ENCODE measurements around the gene TMTC1.
"Not testable (repeated sequence)": the region's sequence is repeated elsewhere in the genome, so short reads cannot be mapped to it uniquely, and the experiment has no call there.

Gene TMTC1

DNA sequence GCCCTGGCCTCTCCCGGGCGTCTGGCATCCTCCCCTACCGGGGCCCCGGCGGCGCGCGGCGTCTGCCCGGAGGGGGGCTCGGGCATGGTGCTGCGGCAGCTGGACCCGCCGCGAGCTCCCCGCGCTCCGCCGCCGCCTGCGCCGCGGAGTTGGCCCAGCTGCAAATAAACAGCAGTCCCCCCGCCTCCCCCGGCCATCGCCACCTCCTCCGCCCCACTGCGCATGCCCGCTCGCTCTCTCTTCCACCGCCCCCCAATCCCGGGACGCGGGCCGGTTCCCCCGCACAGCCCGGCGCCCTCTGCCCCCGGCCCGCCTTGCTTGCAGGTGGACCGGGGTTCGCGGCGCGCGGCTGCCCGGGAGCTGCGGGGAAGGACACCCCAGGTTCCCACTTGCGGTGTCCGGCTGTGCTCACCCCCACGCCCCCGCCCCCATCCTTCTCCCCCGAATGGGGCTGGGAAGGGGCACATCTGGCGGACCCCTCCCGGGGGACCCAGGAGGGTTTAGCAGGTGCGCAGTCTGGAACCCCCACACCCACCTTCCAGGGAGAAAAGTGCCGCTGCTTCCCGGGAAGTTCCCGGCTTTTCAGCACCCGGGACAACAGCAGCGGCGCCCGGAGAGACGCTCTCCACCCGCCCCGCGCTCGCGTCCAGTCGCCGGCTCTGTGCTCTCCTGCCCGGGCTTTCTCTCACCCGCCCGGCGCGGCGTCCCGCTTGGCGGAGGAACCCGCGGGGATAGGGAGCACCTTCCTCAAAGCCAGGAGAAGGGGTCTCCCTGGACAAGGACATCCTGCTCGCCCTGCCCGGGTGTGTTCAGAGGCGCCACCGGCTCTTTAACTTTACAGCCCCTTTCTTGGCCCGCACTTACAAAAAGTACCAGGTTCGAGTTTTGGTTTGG, at the start of gene TMTC1:
Gene TMTC1 (minus strand): TSS at position 170 of the 894 bp plus-strand sequence. CDS start 191 bp downstream, outside the sequence.
- DNase-seq, result no peak

- DNase-seq, result no peak
These were observed 47.4 kb upstream of the TMTC1 start for GRCh38 chr12:29831173-29831572.

GRCh38 chr12:29830391-29830790, 46.6 kb upstream of the TMTC1 start:
- no peak for DNase-seq

GRCh38 chr12:29818916-29819623, 35.3 kb upstream of the TMTC1 start:
- no peak for DNase-seq

GRCh38 chr12:29816874-29817725, 33.4 kb upstream of the TMTC1 start:
- no peak for DNase-seq

GRCh38 chr12:29809616-29810361, 26.0 kb upstream of the TMTC1 start:
- DNase-seq, result not testable (repeated sequence)

DNA sequence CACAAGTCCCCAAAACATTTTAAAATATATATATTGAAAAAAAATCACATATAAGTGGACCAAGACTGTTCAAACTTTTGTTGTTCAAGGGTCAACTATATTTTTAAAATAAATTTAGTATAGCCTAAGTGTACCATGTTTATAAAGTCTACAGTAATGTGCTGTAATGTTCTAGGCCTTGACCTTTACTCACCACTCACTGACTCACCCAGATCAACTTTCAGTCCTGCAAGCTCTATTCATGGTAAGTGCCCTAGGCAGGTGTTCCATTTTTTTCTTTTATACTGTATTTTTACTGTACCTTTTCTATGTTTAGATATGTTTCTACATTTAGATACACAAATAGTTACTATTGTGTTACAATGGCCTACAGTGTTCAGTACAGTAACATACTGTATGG, 23.4 kb upstream of the TMTC1 start:
- no peak for DNase-seq

DNA sequence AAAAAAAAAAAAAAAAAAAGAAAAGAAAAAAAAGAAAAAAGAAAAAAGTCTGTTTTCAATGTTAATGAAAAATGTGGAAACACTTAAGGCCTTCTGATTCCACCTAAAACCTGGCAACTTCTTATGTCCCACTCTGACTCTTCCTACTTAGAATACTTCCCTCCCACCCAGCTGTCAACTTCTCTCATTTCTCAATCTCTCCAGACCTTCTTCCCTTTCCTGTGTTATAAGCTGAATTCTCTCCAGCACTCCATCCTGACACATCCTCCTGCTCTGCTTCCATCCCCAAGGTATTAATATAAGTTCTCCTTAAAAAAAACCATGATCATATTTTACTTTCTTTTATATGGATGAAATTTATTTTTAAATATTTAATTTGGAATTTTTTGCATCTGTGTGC, 20.3 kb upstream of the TMTC1 start:
- DNase-seq, result no peak

- no peak for DNase-seq
These were observed 15.8 kb upstream of the TMTC1 start for GRCh38 chr12:29799591-29799990.

- no peak for DNase-seq
These were observed 14.0 kb upstream of the TMTC1 start for GRCh38 chr12:29797565-29798355.

GRCh38 chr12:29796823-29797263, 13.1 kb upstream of the TMTC1 start:
- no peak for DNase-seq

- no peak for DNase-seq
These were observed 12.0 kb upstream of the TMTC1 start for GRCh38 chr12:29795715-29796114.

GRCh38 chr12:29794862-29795261, 11.1 kb upstream of the TMTC1 start:
- DNase-seq, result no peak

DNA sequence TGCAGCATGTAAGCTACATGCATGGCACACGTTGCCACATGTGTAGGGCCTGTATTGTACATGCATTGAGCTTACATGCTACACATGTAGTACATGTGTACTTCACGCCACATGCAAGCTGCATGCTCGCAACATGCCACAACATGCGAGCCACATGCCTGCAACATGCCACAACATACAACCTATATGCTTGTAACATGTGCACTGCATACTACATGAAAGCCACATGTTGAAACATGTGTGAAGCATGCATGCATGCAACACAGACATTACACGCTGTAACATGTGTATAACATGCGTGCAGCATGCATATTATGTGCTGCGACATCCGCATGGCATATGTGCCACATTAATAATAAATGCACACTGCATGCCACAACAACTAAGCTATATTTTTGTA, 9.1 kb upstream of the TMTC1 start:
- no peak for DNase-seq

DNA sequence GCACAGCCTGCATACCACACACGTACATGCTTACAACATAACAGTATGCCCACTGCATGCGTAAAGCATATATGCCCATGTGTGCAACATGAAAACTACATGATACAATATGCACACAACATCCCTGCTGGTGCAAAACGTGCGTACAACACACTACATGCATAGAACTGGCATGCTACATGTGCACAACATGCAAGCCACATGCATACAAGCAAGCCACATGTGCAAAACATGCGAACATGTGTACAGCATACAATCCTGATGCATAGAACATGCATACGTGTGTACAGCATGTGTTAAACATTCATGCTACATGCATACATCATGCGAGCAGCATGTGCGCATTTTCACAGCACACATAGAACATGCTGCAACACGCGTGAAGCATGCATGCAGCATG, 8.4 kb upstream of the TMTC1 start:
- no peak for DNase-seq

DNA sequence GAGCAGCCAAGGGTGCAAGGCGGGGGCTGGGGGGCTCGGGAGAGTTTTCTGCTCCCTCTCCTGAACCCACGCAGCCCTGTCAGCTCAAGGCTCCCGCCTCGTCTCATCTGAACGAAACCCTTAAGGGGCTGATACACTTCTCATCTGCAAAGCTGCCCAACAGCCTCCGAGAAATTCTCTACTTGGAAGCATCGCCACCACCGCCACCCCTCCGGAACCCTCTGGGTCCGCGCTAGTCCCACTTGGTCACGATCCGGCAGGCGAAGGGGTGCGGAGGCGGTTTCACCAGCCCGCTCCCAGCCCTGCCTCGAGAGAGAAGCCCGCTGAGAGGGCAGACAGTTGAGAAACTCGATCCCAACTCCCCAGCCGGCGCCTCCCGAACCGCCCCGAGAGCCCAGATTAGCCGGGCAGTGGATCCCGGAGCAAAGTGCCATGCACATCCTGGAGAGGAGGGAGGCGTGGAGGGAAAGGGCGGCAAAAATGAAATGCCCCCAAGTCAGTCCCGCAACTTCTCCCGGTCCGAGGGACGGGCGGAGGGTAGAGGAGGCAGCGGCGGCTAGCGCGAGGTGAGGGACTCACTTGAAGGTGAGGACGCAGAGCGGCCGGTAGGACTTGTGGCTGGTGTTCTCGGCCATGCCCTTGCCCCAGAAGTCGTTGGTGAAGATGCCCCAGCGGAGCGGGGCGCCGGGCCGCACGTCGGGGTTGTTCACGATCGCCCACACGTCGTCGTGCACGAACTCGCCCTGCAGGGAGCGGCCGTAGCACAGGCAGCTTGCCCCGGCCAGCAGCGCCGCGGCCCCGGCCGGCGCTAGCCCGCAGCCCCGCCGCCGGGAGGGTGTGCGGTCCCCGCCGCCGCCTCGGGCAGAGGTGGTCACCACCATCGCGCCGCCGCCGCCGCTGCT, 620 bp downstream of the TMTC1 start:
- no peak for DNase-seq

GRCh38 chr12:29782285-29782870, 1.4 kb downstream of the TMTC1 start:
- no peak for DNase-seq

DNA sequence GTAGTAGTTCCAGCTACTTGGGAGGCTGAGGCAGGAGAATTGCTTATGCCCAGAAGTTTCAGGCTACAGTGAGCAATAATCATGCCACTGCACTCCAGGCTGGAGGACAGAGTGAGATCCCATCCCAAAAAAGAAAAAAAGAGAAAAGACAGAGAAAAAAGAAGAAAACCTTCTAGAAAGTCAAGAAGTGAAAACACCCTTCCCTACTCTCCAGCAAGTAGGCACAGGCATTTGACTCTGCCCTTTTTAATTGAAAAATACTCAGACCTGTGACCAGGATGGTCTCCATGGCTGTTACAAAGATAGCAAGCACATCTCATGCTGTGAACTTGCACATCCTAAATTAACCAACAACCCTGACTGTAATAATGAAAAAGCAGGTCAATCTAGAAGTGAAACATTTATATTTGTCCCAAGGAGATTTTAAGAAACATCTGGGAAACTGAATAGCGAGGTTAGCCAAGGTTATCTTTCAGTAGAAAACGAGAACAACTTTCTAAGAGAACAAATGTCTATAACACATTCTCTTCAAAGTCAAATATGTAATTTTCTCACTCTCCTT, 2.0 kb downstream of the TMTC1 start:
- DNase-seq, result no peak

DNA sequence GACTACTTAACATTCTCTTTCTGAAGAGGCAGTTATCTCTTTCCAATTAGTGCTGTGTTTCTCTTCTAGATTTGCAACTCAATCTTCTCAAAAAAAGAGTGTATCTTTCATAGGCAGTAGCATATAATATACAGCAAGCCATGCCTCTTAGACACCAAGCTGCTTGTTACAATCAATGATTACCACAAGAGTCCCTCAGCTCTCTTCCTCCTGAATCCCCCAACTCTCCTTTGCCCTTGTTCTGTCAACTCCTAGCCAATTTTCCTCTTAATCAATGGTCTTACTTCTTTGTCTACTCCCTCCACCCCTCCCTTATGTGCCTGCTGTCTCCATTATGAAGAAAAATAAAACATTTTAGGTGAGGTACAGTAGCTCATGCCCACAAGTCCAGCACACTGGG, 2.6 kb downstream of the TMTC1 start:
- no peak for DNase-seq

DNA sequence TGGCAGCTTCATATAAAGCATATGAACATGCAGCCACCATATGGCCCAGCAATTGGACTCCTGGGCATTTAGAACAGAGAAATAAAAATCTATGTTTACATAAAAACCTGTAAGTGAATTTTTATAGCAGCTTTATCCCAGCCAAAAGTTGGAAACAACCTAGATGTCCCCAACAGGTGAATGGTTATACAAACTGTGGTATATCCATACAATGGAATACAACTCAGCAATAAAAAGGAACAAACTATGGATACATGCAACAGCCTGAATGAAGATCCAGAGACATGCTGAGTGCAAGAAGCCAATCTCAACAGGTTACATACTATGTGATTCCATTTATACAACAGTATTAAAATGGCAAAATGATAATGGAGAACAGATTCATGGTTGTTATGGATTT, 3.7 kb downstream of the TMTC1 start:
- no peak for DNase-seq
